ENCODE measurements around the gene ATOH8.
A peak's percentile ranks its signal among the peaks of the same experiment; 100 is the strongest.
"Not testable (repeated sequence)": the region's sequence is repeated elsewhere in the genome, so short reads cannot be mapped to it uniquely, and the experiment has no call there.

The ATOH8 gene

GRCh38 chr2:85819811-85820510, 66.2 kb downstream of the ATOH8 start:
- no peaks in the 10 kb centered on the region for H3K4me1 ChIP-seq (ENCODE audit: control insufficient read depth, insufficient read depth, low read length)
- no peaks in the 10 kb centered on the region for H3K9me3 ChIP-seq (replicated peaks; ENCODE audit: low read length)
- H3K4me2 ChIP-seq (ENCODE audit: low read length): no peak overlapping the region
- H3K4me3 ChIP-seq (ENCODE audit: low read length): no peak overlapping the region
- no peak overlapping the region for H3K9ac ChIP-seq (ENCODE audit: low read depth, low read length)
- H3K27me3 ChIP-seq (ENCODE audit: control insufficient read depth, insufficient read depth, low read length): peaks cover 12% of the 10 kb centered on the region
- H3K36me3 ChIP-seq (ENCODE audit: insufficient read depth, low read length): no peaks in the 10 kb centered on the region

GRCh38 chr2:85822766-85823165, 69.0 kb downstream of the ATOH8 start:
- Histone ChIP-seq H3K27me3 (ENCODE audit: control insufficient read depth, insufficient read depth, low read length) (peaks cover 12% of the 10 kb centered on the region), H3K9me3 (replicated peaks; ENCODE audit: low read length) (no peaks in the 10 kb centered on the region), H3K36me3 (ENCODE audit: insufficient read depth, low read length) (no peaks in the 10 kb centered on the region)

DNA sequence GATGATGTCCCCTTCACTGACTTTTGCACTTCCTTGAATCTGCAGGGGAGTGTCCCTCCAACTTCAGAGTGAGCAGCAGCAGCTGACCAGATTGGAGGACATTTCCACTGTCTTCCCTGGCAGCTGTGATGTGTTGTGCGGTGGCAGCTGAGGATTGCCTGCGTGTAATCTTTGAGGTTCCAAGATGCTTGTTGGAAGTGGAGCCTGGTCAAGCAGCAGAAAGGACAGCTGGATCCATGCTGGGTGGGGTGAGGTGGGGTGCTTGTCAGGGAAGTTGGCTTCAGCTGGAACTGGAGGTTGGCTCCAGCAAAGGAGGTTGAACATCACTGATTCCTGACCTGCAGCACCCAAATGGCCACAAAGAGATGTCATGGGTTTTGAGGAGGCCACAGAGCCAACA, 70.2 kb downstream of the ATOH8 start:
- peaks cover 12% of the 10 kb centered on the region for H3K27me3 ChIP-seq (ENCODE audit: control insufficient read depth, insufficient read depth, low read length)
- H3K4me1 ChIP-seq (ENCODE audit: control insufficient read depth, insufficient read depth, low read length): peaks cover 4% of the 10 kb centered on the region
- H3K9ac ChIP-seq (ENCODE audit: low read depth, low read length): no peak overlapping the region
- H3K36me3 ChIP-seq (ENCODE audit: insufficient read depth, low read length): no peaks in the 10 kb centered on the region
- no peak overlapping the region for H3K4me3 ChIP-seq (ENCODE audit: low read length)
- H3K4me2 ChIP-seq (ENCODE audit: low read length): no peak overlapping the region
- no peaks in the 10 kb centered on the region for H3K9me3 ChIP-seq (replicated peaks; ENCODE audit: low read length)

More at GRCh38 chr2:85822766-85823165, 69.0 kb downstream of the ATOH8 start:
- Histone ChIP-seq H3K4me3 (ENCODE audit: low read length) (no peak overlapping the region), H3K4me1 (ENCODE audit: control insufficient read depth, insufficient read depth, low read length) (peaks cover 3% of the 10 kb centered on the region), H3K9ac (ENCODE audit: low read depth, low read length) (no peak overlapping the region), H3K4me2 (ENCODE audit: low read length) (no peak overlapping the region)

DNA sequence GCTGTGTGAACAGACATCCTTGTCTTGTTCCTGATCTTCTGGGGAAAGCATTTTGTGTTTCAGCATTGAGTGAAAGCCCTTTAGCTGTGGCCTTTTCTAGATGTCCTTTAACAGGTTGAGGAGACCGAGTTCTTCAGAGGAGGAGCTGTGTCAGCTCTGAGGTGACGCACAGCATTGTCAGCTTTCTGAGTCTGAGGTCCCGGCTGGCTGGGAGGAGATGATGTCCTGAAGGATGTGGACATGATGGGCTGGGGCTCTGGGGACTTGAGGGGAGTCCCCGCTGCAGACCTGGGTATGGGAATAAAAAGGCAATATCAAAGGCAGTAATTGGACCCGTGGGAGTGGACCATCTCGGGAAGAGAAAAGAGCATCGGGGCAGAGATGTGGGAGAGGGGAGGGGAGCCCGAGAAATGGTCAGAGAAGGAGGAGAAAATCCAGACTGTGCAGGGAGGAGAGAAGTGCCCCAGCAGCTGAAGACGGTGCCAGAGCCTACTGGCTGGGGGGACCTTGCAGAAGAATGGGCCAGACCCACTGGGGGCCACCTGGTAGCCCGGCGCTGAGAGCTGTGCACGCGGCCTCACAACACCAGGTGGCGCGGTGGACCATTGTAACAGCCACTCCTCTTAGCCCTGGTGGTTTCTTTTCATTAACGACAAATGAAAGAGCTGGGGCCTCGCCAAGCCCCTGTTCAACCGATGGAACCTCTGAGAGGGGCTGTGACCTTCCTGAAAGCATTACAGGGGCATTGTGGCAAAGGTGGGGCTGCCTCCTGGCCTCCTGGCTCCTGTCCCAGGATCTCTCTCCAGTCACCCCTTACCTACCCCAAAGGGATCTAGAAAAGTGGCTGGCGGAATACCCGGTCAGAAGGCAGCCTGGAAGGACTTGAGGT, 73.4 kb downstream of the ATOH8 start:
- peak overlapping the region; percentile 82 for H3K4me2 ChIP-seq (ENCODE audit: low read length)
- H3K9me3 ChIP-seq (replicated peaks; ENCODE audit: low read length): no peaks in the 10 kb centered on the region
- peak overlapping the region; percentile 53 for H3K4me3 ChIP-seq (ENCODE audit: low read length)
- H3K4me1 ChIP-seq (ENCODE audit: control insufficient read depth, insufficient read depth, low read length): peaks cover 4% of the 10 kb centered on the region
- no peak overlapping the region for H3K9ac ChIP-seq (ENCODE audit: low read depth, low read length)
- H3K36me3 ChIP-seq (ENCODE audit: insufficient read depth, low read length): no peaks in the 10 kb centered on the region
- H3K27me3 ChIP-seq (ENCODE audit: control insufficient read depth, insufficient read depth, low read length): no peaks in the 10 kb centered on the region

DNA sequence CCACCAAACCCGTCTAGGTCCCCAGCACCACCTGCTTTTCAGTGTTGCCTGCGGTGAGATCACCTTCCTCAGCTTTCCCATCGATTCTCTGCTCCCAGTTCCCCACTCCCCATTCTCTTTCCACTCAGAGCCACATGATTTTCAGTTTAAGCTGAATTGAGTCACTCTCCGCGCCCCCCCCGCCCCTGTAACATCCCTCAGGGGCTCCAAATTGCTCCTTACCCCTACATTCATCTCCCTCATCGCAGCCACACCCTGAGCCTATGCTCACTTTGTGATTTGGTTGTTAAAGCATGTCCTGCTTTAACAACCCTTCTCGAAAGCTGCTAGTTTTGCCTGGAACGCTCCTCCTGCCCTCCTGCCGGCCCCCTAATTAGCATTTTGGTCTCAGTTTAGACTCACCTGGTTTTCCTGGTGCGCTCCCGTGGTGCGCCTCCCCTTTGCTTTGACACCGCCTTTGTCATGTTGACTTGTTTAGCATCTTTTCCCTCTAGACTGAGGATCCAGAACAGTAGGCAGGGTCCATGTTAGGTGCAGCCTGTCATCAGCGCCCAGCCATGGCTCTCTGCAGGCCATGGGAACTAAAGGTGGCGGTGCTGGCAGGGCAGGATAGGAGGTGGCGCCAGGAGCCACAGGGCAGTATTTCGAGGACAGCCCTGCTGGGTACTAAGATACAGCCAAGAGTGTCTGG, 74.2 kb downstream of the ATOH8 start:
- H3K4me3 ChIP-seq (ENCODE audit: low read length): peak overlapping the region; percentile 53
- H3K36me3 ChIP-seq (ENCODE audit: insufficient read depth, low read length): no peaks in the 10 kb centered on the region
- peak overlapping the region; percentile 82 for H3K4me2 ChIP-seq (ENCODE audit: low read length)
- no peaks in the 10 kb centered on the region for H3K27me3 ChIP-seq (ENCODE audit: control insufficient read depth, insufficient read depth, low read length)
- peaks cover 4% of the 10 kb centered on the region for H3K4me1 ChIP-seq (ENCODE audit: control insufficient read depth, insufficient read depth, low read length)
- no peak overlapping the region for H3K9ac ChIP-seq (ENCODE audit: low read depth, low read length)
- no peaks in the 10 kb centered on the region for H3K9me3 ChIP-seq (replicated peaks; ENCODE audit: low read length)

DNA sequence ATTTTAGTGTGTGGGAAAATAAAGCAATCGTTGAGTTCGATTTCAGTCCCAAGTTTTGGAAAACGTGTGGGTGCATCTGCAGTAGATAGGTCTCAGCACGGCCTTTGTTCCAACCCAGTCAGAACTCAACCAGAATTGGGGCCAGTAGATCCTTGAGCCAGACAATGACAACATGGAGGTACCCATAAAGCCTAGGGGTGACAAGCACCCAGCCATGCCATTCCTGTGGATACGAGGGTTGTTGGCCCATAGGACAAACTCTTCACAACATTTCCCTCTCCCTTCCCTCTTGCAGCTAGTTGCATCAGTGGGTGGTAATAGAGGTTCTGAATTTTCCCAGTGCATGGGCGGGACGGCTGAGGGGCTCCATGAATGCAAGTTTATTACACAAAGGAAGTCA, 74.9 kb downstream of the ATOH8 start:
- H3K27me3 ChIP-seq (ENCODE audit: control insufficient read depth, insufficient read depth, low read length): no peaks in the 10 kb centered on the region
- no peak overlapping the region for H3K4me2 ChIP-seq (ENCODE audit: low read length)
- no peak overlapping the region for H3K4me3 ChIP-seq (ENCODE audit: low read length)
- no peaks in the 10 kb centered on the region for H3K9me3 ChIP-seq (replicated peaks; ENCODE audit: low read length)
- H3K4me1 ChIP-seq (ENCODE audit: control insufficient read depth, insufficient read depth, low read length): peaks cover 4% of the 10 kb centered on the region
- no peak overlapping the region for H3K9ac ChIP-seq (ENCODE audit: low read depth, low read length)
- H3K36me3 ChIP-seq (ENCODE audit: insufficient read depth, low read length): no peaks in the 10 kb centered on the region

DNA sequence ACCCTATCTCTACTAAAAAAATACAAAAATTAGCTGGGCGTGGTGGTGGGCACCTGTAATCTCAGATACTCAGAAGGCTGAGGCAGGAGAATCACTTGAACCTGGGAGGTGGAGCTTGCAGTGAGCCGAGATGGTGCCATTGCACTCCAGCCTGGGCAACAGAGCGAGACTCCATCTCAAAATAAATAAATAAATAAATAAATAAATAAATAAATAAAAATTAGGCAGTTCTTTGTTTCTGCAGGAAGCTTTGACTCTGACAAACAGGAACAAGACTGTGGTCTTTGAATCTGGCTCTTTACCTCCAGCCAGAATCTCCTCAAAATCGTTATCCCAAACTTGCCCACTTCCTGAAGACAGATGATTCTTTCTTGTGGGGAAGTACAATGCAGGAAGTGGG, 75.6 kb downstream of the ATOH8 start:
- not testable (repeated sequence) for H3K27me3 ChIP-seq (ENCODE audit: control insufficient read depth, insufficient read depth, low read length); H3K9ac ChIP-seq (ENCODE audit: low read depth, low read length); H3K4me3 ChIP-seq (ENCODE audit: low read length); H3K4me1 ChIP-seq (ENCODE audit: control insufficient read depth, insufficient read depth, low read length); H3K4me2 ChIP-seq (ENCODE audit: low read length); H3K9me3 ChIP-seq (replicated peaks; ENCODE audit: low read length); H3K36me3 ChIP-seq (ENCODE audit: insufficient read depth, low read length)

- no peak overlapping the region for H3K4me2 ChIP-seq (ENCODE audit: low read length)
- H3K9ac ChIP-seq (ENCODE audit: low read depth, low read length): no peak overlapping the region
- H3K36me3 ChIP-seq (ENCODE audit: insufficient read depth, low read length): no peaks in the 10 kb centered on the region
- peaks cover 4% of the 10 kb centered on the region for H3K4me1 ChIP-seq (ENCODE audit: control insufficient read depth, insufficient read depth, low read length)
- H3K27me3 ChIP-seq (ENCODE audit: control insufficient read depth, insufficient read depth, low read length): no peaks in the 10 kb centered on the region
- H3K4me3 ChIP-seq (ENCODE audit: low read length): no peak overlapping the region
- no peaks in the 10 kb centered on the region for H3K9me3 ChIP-seq (replicated peaks; ENCODE audit: low read length)
Measured at GRCh38 chr2:85830645-85831044, 76.9 kb downstream of the ATOH8 start.

DNA sequence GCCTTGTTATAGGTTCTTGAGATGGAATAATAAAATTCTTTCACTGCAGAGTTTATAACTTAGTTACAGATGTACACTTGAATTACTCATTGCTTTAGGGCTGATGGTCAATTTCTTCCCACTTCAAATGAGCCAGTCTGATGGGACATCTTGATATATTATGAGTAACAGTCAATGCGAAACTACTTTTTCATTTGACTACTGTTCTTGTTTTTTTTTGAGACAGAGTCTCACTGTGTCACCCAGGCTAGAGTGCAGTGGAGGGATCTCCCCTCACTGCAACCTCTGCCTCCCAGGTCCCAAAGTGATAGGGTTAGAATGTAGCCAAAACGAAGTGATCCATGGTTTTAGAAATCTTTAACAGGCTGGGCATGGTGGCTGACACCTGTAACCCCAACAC, 77.9 kb downstream of the ATOH8 start:
- Histone ChIP-seq H3K9me3 (replicated peaks; ENCODE audit: low read length) (no peaks in the 10 kb centered on the region), H3K4me2 (ENCODE audit: low read length) (no peak overlapping the region), H3K4me1 (ENCODE audit: control insufficient read depth, insufficient read depth, low read length) (peaks cover 4% of the 10 kb centered on the region), H3K36me3 (ENCODE audit: insufficient read depth, low read length) (no peaks in the 10 kb centered on the region), H3K9ac (ENCODE audit: low read depth, low read length) (no peak overlapping the region), H3K4me3 (ENCODE audit: low read length) (no peak overlapping the region), H3K27me3 (ENCODE audit: control insufficient read depth, insufficient read depth, low read length) (no peaks in the 10 kb centered on the region)

GRCh38 chr2:85834466-85834865, 80.7 kb downstream of the ATOH8 start:
- Histone ChIP-seq H3K9me3 (replicated peaks; ENCODE audit: low read length) (no peaks in the 10 kb centered on the region), H3K4me1 (ENCODE audit: control insufficient read depth, insufficient read depth, low read length) (no peaks in the 10 kb centered on the region), H3K9ac (ENCODE audit: low read depth, low read length) (no peak overlapping the region), H3K4me3 (ENCODE audit: low read length) (no peak overlapping the region), H3K27me3 (ENCODE audit: control insufficient read depth, insufficient read depth, low read length) (no peaks in the 10 kb centered on the region), H3K4me2 (ENCODE audit: low read length) (no peak overlapping the region), H3K36me3 (ENCODE audit: insufficient read depth, low read length) (no peaks in the 10 kb centered on the region)
